Vagina (tissue), 2 donors: Measurements from ENCODE around the gene CCDC13.

Experiments
- POLR2A ChIP-seq, 2 donors: fragments of 450-650 bp; IDR thresholded peaks; one replicate each; pipeline ENCODE4 v1.6.1; 2017; ENCODE audit warnings: antibody characterized with exemption in 2 of 2, mild to moderate bottlenecking in 2 of 2, moderate library complexity in 2 of 2
- POLR2AphosphoS5 ChIP-seq, 2 donors: sonication (generic); formaldehyde crosslinking; IDR thresholded peaks; one replicate each; pipeline ENCODE4 v1.9.0; 2017; ENCODE audit warnings: antibody characterized with exemption in 2 of 2, mild to moderate bottlenecking in 2 of 2, low read depth in 1 of 2; ENCODE audit not compliant: insufficient read depth in 1 of 2
- TF ChIP-seq, protein P1 (sequence below), 3 experiments: fragments of 450-650 bp in 2 of 3; fragments of 200-600 bp in 1 of 3; sonication (generic) in 1 of 3; IDR thresholded peaks; one replicate each; pipeline ENCODE4 v1.5.1; 2017 to 2019; ENCODE audit warnings: antibody characterized with exemption in 3 of 3, mild to moderate bottlenecking in 2 of 3, moderate library complexity in 2 of 3

DNA sequence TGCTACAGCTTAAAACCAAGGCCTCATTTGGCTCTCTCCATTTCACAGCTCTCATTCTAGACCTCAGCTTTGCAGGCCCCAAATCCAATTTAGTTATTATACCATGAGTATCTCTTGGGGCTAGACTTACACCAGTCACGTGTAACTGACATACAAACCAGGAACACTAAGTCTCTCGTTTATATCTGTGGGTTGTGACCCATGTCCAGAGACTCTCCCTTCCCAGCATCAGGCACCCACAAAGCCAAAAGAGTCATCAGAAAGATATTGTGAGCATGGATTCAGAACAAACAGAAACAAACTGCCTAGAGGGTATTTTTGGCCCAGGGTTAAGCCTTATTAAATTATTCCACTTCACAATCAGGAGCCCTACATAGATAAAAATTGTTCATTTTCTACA is 5.6 kb upstream of the CCDC13 start:
- TF ChIP-seq, protein P1, sequence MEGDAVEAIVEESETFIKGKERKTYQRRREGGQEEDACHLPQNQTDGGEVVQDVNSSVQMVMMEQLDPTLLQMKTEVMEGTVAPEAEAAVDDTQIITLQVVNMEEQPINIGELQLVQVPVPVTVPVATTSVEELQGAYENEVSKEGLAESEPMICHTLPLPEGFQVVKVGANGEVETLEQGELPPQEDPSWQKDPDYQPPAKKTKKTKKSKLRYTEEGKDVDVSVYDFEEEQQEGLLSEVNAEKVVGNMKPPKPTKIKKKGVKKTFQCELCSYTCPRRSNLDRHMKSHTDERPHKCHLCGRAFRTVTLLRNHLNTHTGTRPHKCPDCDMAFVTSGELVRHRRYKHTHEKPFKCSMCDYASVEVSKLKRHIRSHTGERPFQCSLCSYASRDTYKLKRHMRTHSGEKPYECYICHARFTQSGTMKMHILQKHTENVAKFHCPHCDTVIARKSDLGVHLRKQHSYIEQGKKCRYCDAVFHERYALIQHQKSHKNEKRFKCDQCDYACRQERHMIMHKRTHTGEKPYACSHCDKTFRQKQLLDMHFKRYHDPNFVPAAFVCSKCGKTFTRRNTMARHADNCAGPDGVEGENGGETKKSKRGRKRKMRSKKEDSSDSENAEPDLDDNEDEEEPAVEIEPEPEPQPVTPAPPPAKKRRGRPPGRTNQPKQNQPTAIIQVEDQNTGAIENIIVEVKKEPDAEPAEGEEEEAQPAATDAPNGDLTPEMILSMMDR (IDR thresholded peaks at IDR 0.05), result no peak
- no peak for TF ChIP-seq POLR2AphosphoS5 (IDR thresholded peaks at IDR 0.05; ENCODE audit: insufficient read depth in 1 of 2, low read depth in 1 of 2)
- TF ChIP-seq POLR2A (IDR thresholded peaks at IDR 0.05), result no peak
